ENCODE data around the gene XCR1.

DNA sequence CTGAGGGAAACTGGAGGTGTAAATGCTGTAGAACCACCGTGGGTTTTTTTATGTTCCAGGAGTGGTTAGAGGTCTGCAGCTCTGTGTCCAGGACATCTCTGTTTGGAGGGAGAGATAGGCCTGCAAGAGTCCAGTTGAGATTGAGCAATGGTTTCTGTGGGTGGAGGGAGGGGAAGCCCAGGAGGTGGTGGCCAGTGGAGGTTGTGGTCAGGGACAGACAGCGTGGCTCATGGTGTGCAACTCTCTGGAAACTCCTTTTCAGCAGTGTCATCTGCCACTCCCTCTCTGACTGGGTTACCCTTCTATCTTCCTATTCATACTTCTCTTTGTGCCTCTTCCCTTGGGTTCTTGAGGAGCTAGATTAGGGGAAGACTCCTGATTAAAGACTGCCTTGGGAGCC, 9.6 kb downstream of the XCR1 start:
- TF ChIP-seq, protein P1, sequence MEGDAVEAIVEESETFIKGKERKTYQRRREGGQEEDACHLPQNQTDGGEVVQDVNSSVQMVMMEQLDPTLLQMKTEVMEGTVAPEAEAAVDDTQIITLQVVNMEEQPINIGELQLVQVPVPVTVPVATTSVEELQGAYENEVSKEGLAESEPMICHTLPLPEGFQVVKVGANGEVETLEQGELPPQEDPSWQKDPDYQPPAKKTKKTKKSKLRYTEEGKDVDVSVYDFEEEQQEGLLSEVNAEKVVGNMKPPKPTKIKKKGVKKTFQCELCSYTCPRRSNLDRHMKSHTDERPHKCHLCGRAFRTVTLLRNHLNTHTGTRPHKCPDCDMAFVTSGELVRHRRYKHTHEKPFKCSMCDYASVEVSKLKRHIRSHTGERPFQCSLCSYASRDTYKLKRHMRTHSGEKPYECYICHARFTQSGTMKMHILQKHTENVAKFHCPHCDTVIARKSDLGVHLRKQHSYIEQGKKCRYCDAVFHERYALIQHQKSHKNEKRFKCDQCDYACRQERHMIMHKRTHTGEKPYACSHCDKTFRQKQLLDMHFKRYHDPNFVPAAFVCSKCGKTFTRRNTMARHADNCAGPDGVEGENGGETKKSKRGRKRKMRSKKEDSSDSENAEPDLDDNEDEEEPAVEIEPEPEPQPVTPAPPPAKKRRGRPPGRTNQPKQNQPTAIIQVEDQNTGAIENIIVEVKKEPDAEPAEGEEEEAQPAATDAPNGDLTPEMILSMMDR (IDR thresholded peaks at IDR 0.05), result no peak
- TF ChIP-seq POLR2AphosphoS5 (IDR thresholded peaks at IDR 0.05) (no peak), POLR2A (IDR thresholded peaks at IDR 0.05) (no peak)

Data from sigmoid colon (tissue), 4 donors.